HCT116 (cell line): ENCODE measurements around the gene SPHKAP. TPM values are rescaled to one million over a fixed set of nuclear protein-coding genes. Genes with fewer than 3 reads are reported as not detected.

Source experiments
- ATAC-seq: fragments of 200-7000 bp; cut with Tn5 transposase; 2 replicates; pipeline ENCODE4 v1.9.1; 2020; ENCODE audit warnings: mild to moderate bottlenecking, moderate library complexity
- BruUV-seq: library from RNA; stranded (reverse); fragments of 400-500 nt; replicated peaks from 2 replicates; lab custom pipeline; 2021; lab: Mats Ljungman, UMichigan
- CTCF ChIA-PET: fragments of 300-600 bp; sonication (Branson Sonifier 250); formaldehyde crosslinking; loops from one replicate; lab custom pipeline; 2021; ENCODE audit warnings: antibody characterized with exemption; lab: Charles Lee
- POLR2A ChIA-PET: fragments of 300-600, 350-600 bp; sonication (Branson Sonifier 250); formaldehyde crosslinking; loops from one replicate; lab custom pipeline; 2021; ENCODE audit warnings: antibody characterized with exemption; lab: Charles Lee
- RAD21 ChIA-PET, 2 experiments: fragments of 300-600 bp; sonication (Branson Sonifier 250); formaldehyde crosslinking; loops; one replicate each; lab custom pipeline; 2023; ENCODE audit warnings: low total read pairs in 2 of 2; ENCODE audit not compliant: uncharacterized antibody in 2 of 2, unreplicated experiment in 2 of 2, low non-redundant PET in 1 of 2; lab: Charles Lee
- DNase-seq: peaks from one replicate; pipeline ENCODE4 v3.0.0-alpha.2; 2010; ENCODE audit warnings: low read depth, low spot score
- H2AFZ ChIP-seq: fragments of 200-600 bp; shearing (Covaris generic), sonication (generic); 2 replicates; pipeline ENCODE4 v1.6.1; 2017; ENCODE audit warnings: low read depth, mixed run types, mixed read lengths, antibody characterized with exemption, low read length; ENCODE audit not compliant: poor library complexity, severe bottlenecking
- H3K27ac ChIP-seq: 2 replicates; pipeline ENCODE4 v1.5.1; 2012; ENCODE audit warnings: low read depth, low read length
- H3K27me3 ChIP-seq: fragments of 200-600 bp; sonication (generic); 2 replicates; pipeline ENCODE4 v1.6.1; 2016; ENCODE audit warnings: mixed run types, low read length, mixed read lengths; ENCODE audit not compliant: insufficient read depth
- H3K36me3 ChIP-seq, 2 experiments: fragments of 200-500 bp in 1 of 2; fragments of 200-600 bp in 1 of 2; sonication (Bioruptor generic) in 1 of 2; sonication (generic) in 1 of 2; 2 replicates each; pipeline versions ENCODE4 v1.5.1 to v1.6.1; 2014 to 2016; ENCODE audit warnings: low read length in 2 of 2, inconsistent platforms in 1 of 2, mixed read lengths in 1 of 2, mixed run types in 1 of 2; ENCODE audit not compliant: insufficient read depth in 2 of 2, control insufficient read depth in 1 of 2
- H3K4me1 ChIP-seq, 2 experiments: fragments of 200-600 bp in 1 of 2; sonication (generic) in 1 of 2; 2 replicates each; pipeline versions ENCODE4 v1.5.1 to v1.6.1; 2012 to 2017; ENCODE audit warnings: low read length in 2 of 2, inconsistent platforms in 1 of 2, mild to moderate bottlenecking in 1 of 2, mixed read lengths in 1 of 2, mixed run types in 1 of 2, moderate library complexity in 1 of 2; ENCODE audit not compliant: insufficient read depth in 2 of 2, control insufficient read depth in 1 of 2
- H3K4me2 ChIP-seq: fragments of 200-600 bp; sonication (generic); 2 replicates; pipeline ENCODE4 v1.6.1; 2017; ENCODE audit warnings: mixed run types, low read length, mixed read lengths
- H3K4me3 ChIP-seq, 2 experiments: fragments of 200-600 bp in 1 of 2; sonication (generic) in 1 of 2; replicated peaks in 1 of 2; 2 replicates each; pipeline ENCODE4 v1.5.1; 2011 to 2016; ENCODE audit warnings: low read length in 2 of 2, control low read depth in 1 of 2, low read depth in 1 of 2, mild to moderate bottlenecking in 1 of 2, mixed read lengths in 1 of 2, mixed run types in 1 of 2
- H3K79me2 ChIP-seq: fragments of 200-600 bp; sonication (generic); 2 replicates; pipeline ENCODE4 v1.6.1; 2017; ENCODE audit warnings: mild to moderate bottlenecking, mixed run types, low read length, moderate library complexity, mixed read lengths; ENCODE audit not compliant: insufficient read depth
- H3K9ac ChIP-seq: fragments of 200-600 bp; sonication (generic); 2 replicates; pipeline ENCODE4 v1.6.1; 2016; ENCODE audit warnings: low read length, mixed read lengths
- H3K9me2 ChIP-seq: fragments of 200-600 bp; sonication (generic), shearing (Covaris generic); 2 replicates; pipeline ENCODE4 v1.6.1; 2017; ENCODE audit warnings: mixed run types, mild to moderate bottlenecking, moderate library complexity; ENCODE audit not compliant: insufficient read depth
- H3K9me3 ChIP-seq, 2 experiments: fragments of 200-500 bp in 1 of 2; fragments of 200-600 bp in 1 of 2; sonication (Bioruptor generic) in 1 of 2; sonication (generic) in 1 of 2; 2 replicates each; pipeline ENCODE4 v1.6.1; 2014 to 2017; ENCODE audit warnings: low read length in 2 of 2, mixed read lengths in 2 of 2, inconsistent platforms in 1 of 2, low read depth in 1 of 2, mild to moderate bottlenecking in 1 of 2, mixed run types in 1 of 2, moderate library complexity in 1 of 2; ENCODE audit not compliant: control insufficient read depth in 1 of 2, insufficient read depth in 1 of 2
- H4K20me1 ChIP-seq: fragments of 200-600 bp; sonication (generic), shearing (Covaris generic); 2 replicates; pipeline ENCODE4 v1.6.1; 2017; ENCODE audit warnings: mixed run types, mild to moderate bottlenecking, moderate library complexity; ENCODE audit not compliant: insufficient read depth
- ATF3 ChIP-seq: IDR thresholded peaks from 2 replicates; pipeline ENCODE4 v1.6.1; 2012
- CBX3 ChIP-seq: IDR thresholded peaks from 2 replicates; pipeline ENCODE4 v1.6.1; 2012; ENCODE audit warnings: low read depth
- CEBPB ChIP-seq: IDR thresholded peaks from 2 replicates; pipeline ENCODE4 v1.6.1; 2012; ENCODE audit warnings: low read depth
- CTCF ChIP-seq, 3 experiments: fragments of 200-600 bp in 1 of 3; sonication (generic) in 1 of 3; IDR thresholded peaks in 2 of 3; conservative IDR thresholded peaks in 1 of 3; 2 replicates each; pipeline ENCODE4 v1.5.1; 2012 to 2017; ENCODE audit warnings: low read depth in 2 of 3, low read length in 2 of 3, antibody characterized with exemption in 1 of 3, borderline replicate concordance in 1 of 3, control low read depth in 1 of 3, mild to moderate bottlenecking in 1 of 3, mixed read lengths in 1 of 3, mixed run types in 1 of 3, moderate library complexity in 1 of 3; ENCODE audit not compliant: insufficient read depth in 1 of 3
- EGR1 ChIP-seq: IDR thresholded peaks from 2 replicates; pipeline ENCODE4 v1.6.1; 2012; ENCODE audit warnings: low read depth
- ELF1 ChIP-seq: IDR thresholded peaks from 2 replicates; pipeline ENCODE4 v1.6.1; 2012; ENCODE audit warnings: low read depth, borderline replicate concordance
- EZH2 ChIP-seq: fragments of 200-600 bp; sonication (generic); IDR thresholded peaks from 2 replicates; pipeline ENCODE4 v1.6.1; 2017; ENCODE audit warnings: antibody characterized with exemption, mixed run types
- FOSL1 ChIP-seq: IDR thresholded peaks from 2 replicates; pipeline ENCODE4 v1.6.1; 2012; ENCODE audit warnings: low read depth
- JUND ChIP-seq: IDR thresholded peaks from 2 replicates; pipeline ENCODE4 v1.6.1; 2012
- MAX ChIP-seq: IDR thresholded peaks from 2 replicates; pipeline ENCODE4 v1.6.1; 2012
- POLR2AphosphoS5 ChIP-seq: IDR thresholded peaks from 2 replicates; pipeline ENCODE4 v1.6.1; 2011; ENCODE audit warnings: mild to moderate bottlenecking, low read depth, low read length, moderate library complexity
- RAD21 ChIP-seq: IDR thresholded peaks from 2 replicates; pipeline ENCODE4 v1.6.1; 2012; ENCODE audit warnings: low read depth, mild to moderate bottlenecking
- REST ChIP-seq: IDR thresholded peaks from 2 replicates; pipeline ENCODE4 v1.6.1; 2012; ENCODE audit warnings: low read depth
- SRF ChIP-seq: IDR thresholded peaks from 2 replicates; pipeline ENCODE4 v1.6.1; 2012; ENCODE audit warnings: low read depth
- YY1 ChIP-seq: IDR thresholded peaks from 2 replicates; pipeline ENCODE4 v1.6.1; 2011; ENCODE audit warnings: low read length, low read depth, moderate library complexity, mild to moderate bottlenecking; ENCODE audit not compliant: insufficient replicate concordance; ENCODE audit errors: extremely low read depth
- ZBTB33 ChIP-seq: IDR thresholded peaks from 2 replicates; pipeline ENCODE4 v1.6.1; 2011; ENCODE audit warnings: mild to moderate bottlenecking, low read length, moderate library complexity; ENCODE audit not compliant: insufficient replicate concordance; ENCODE audit errors: extremely low read depth
- ZFX ChIP-seq: fragments of 450-650 bp; IDR thresholded peaks from 2 replicates; pipeline ENCODE4 v1.6.1; 2017
- intact Hi-C: fragments of 100-400 bp; cut with micrococcal nuclease; formaldehyde crosslinking; loops from 2 replicates; pipeline ENCODE4 v1.10.0; 2022
- total RNA-seq: library from RNA; stranded (reverse); gene quantifications from one replicate; pipeline ENCODE4 v1.2.1, GENCODE V29; 2021; ENCODE audit not compliant: unreplicated experiment

Gene SPHKAP
- total RNA-seq, 1 experiment from 2014 or later = not detected

- H4K20me1 ChIP-seq = no peaks in the 10 kb centered on the region
- H3K4me1 ChIP-seq = peaks cover 0 to 3% of the 10 kb centered on the region in 2 experiments; a peak in 1 of 4 replicates
- intact Hi-C loops = loop anchor here (2.0 to 5.0 kb wide), 2 partner anchors 157 to 608 kb away; no protein-coding TSS in a partner anchor
- H3K36me3 ChIP-seq = no peaks in the 10 kb centered on the region
- H3K79me2 ChIP-seq = no peaks in the 10 kb centered on the region
- H3K4me3 ChIP-seq = no peak overlapping the region
- TF ChIP-seq JUND (no peak), FOSL1 (no peak), YY1 (peak; percentile 35), MAX (no peak), SRF (no peak), REST (no peak), POLR2AphosphoS5 (no peak), EGR1 (no peak), CBX3 (no peak), RAD21 (peak; percentile 89), CTCF (IDR thresholded peaks at IDR 0.05 in 2 of 3, conservative IDR thresholded peaks at IDR 0.05 in 1 of 3; ENCODE audit: borderline replicate concordance in 1 of 3, insufficient read depth in 1 of 3, low read depth in 2 of 3, low read length in 2 of 3) (peak; percentile 69 to 76 (median 70)), ATF3 (no peak), ZFX (no peak), CEBPB (peak; percentile 47; the same call in 1 of the 2 replicates), EZH2 (no peak), ZBTB33 (no peak), ELF1 (no peak)
- peak; percentile 61 for DNase-seq
- H3K27me3 ChIP-seq = no peaks in the 10 kb centered on the region
- BruUV-seq = no TSS peak
- no peak overlapping the region for H3K9ac ChIP-seq
- H3K4me2 ChIP-seq = peak overlapping the region; percentile 15; the same call in 1 of the 2 replicates
- ATAC-seq = peak; percentile 100
- RAD21 ChIA-PET = interaction anchor here in 1 of 2 experiments (1.0 kb wide), 1 partner anchor 159 kb away, joined by 9 read pairs; no protein-coding TSS in a partner anchor
- no peaks in the 10 kb centered on the region for H3K9me3 ChIP-seq
- H3K9me2 ChIP-seq = no peaks in the 10 kb centered on the region
- H2AFZ ChIP-seq = peak overlapping the region; percentile 51
- CTCF ChIA-PET = interaction anchor here (0.8 to 1.5 kb wide), 8 partner anchors 9 to 1225 kb away, joined by 3 to 11 read pairs (median 4); no protein-coding TSS in a partner anchor
- no peak overlapping the region for H3K27ac ChIP-seq
- POLR2A ChIA-PET = no interaction called here
Measured at GRCh38 chr2:228048838-228049490, 132.5 kb downstream of the SPHKAP start.
